HPDE6-E6E7 (cell line): Measurements from ENCODE around the gene STX8.
"Not testable (repeated sequence)": the region's sequence is repeated elsewhere in the genome, so short reads cannot be mapped to it uniquely, and the experiment has no call there.

Experiments used
- DNase-seq: peaks from one replicate; pipeline ENCODE4 v3.0.0; 2011; ENCODE audit warnings: missing footprints; ENCODE audit errors: extremely low spot score

The STX8 gene

GRCh38 chr17:9343516-9343915, 232.1 kb downstream of the STX8 start:
- no peak for DNase-seq

- DNase-seq, result no peak
Measured at GRCh38 chr17:9342225-9342624, 233.4 kb downstream of the STX8 start.

GRCh38 chr17:9339958-9340357, 235.7 kb downstream of the STX8 start:
- no peak for DNase-seq

GRCh38 chr17:9339482-9339881, 236.1 kb downstream of the STX8 start:
- DNase-seq, result not testable (repeated sequence)

GRCh38 chr17:9336817-9337216, 238.8 kb downstream of the STX8 start:
- DNase-seq, result no peak

- DNase-seq, result no peak
Measured at GRCh38 chr17:9334536-9335446, 240.8 kb downstream of the STX8 start.

GRCh38 chr17:9332132-9332494, 243.5 kb downstream of the STX8 start:
- no peak for DNase-seq

GRCh38 chr17:9331279-9332131, 244.1 kb downstream of the STX8 start:
- DNase-seq, result no peak

- no peak for DNase-seq
Measured at GRCh38 chr17:9330611-9331271, 244.9 kb downstream of the STX8 start.

GRCh38 chr17:9330141-9330540, 245.5 kb downstream of the STX8 start:
- DNase-seq, result no peak

- DNase-seq, result no peak
Measured at GRCh38 chr17:9329251-9329921, 246.2 kb downstream of the STX8 start.

GRCh38 chr17:9324864-9325263, 250.8 kb downstream of the STX8 start:
- no peak for DNase-seq

GRCh38 chr17:9322326-9322725, 253.3 kb downstream of the STX8 start:
- DNase-seq, result no peak

GRCh38 chr17:9321890-9322289, 253.7 kb downstream of the STX8 start:
- DNase-seq, result no peak

- no peak for DNase-seq
Measured at GRCh38 chr17:9315360-9315759, 260.3 kb downstream of the STX8 start.

GRCh38 chr17:9313346-9313745, 262.3 kb downstream of the STX8 start:
- no peak for DNase-seq

- DNase-seq, result no peak
Measured at GRCh38 chr17:9309216-9309615, 266.4 kb downstream of the STX8 start.

- DNase-seq, result no peak
Measured at GRCh38 chr17:9308069-9308468, 267.6 kb downstream of the STX8 start.

- DNase-seq, result no peak
Measured at GRCh38 chr17:9307313-9307998, 268.2 kb downstream of the STX8 start.

- DNase-seq, result no peak
Measured at GRCh38 chr17:9306086-9306485, 269.5 kb downstream of the STX8 start.

- DNase-seq, result no peak
Measured at GRCh38 chr17:9299695-9300094, 275.9 kb downstream of the STX8 start.
